H9 (cell line): ENCODE measurements around the gene PSMA6. TPM values are rescaled to one million over a fixed set of nuclear protein-coding genes. Genes with fewer than 3 reads are reported as not detected.

ENCODE experiments used
- DNase-seq: peaks from one replicate; pipeline ENCODE4 v3.0.0-alpha.2; 2017
- H2AFZ ChIP-seq: one replicate; pipeline ENCODE4 v1.6.1; 2013; ENCODE audit warnings: mild to moderate bottlenecking, low read length, control low read depth, moderate library complexity
- H2AK5ac ChIP-seq: 2 replicates; pipeline ENCODE4 v1.6.1; 2013; ENCODE audit warnings: low read length, control low read depth, mixed read lengths; ENCODE audit not compliant: insufficient read length
- H2BK120ac ChIP-seq: one replicate; pipeline ENCODE4 v1.6.1; 2013; ENCODE audit warnings: low read depth, mild to moderate bottlenecking, low read length, control low read depth, inconsistent platforms; ENCODE audit not compliant: poor library complexity, severe bottlenecking
- H2BK12ac ChIP-seq: 2 replicates; pipeline ENCODE4 v1.6.1; 2013; ENCODE audit warnings: low read length, control low read depth, mixed read lengths, low read depth; ENCODE audit not compliant: insufficient read length
- H2BK15ac ChIP-seq: 2 replicates; pipeline ENCODE4 v1.6.1; 2013; ENCODE audit warnings: low read depth, low read length, control low read depth
- H2BK20ac ChIP-seq: one replicate; pipeline ENCODE4 v1.6.1; 2013; ENCODE audit warnings: low read depth, mild to moderate bottlenecking, low read length, control low read depth, inconsistent platforms; ENCODE audit not compliant: poor library complexity, severe bottlenecking
- H2BK5ac ChIP-seq: 2 replicates; pipeline ENCODE4 v1.6.1; 2013; ENCODE audit warnings: low read length, control low read depth, mixed read lengths; ENCODE audit not compliant: insufficient read length
- H3K14ac ChIP-seq: 2 replicates; pipeline ENCODE4 v1.6.1; 2013; ENCODE audit warnings: low read length, control low read depth; ENCODE audit not compliant: insufficient read depth
- H3K18ac ChIP-seq: 2 replicates; pipeline ENCODE4 v1.6.1; 2013; ENCODE audit warnings: low read depth, mild to moderate bottlenecking, mixed read lengths, low read length, control low read depth; ENCODE audit not compliant: insufficient read length
- H3K23ac ChIP-seq: 2 replicates; pipeline ENCODE4 v1.6.1; 2013; ENCODE audit warnings: low read length, control low read depth, mixed read lengths, low read depth; ENCODE audit not compliant: insufficient read length
- H3K23me2 ChIP-seq: 2 replicates; pipeline ENCODE4 v1.6.1; 2013; ENCODE audit warnings: low read depth, mild to moderate bottlenecking, mixed read lengths, low read length, control low read depth; ENCODE audit not compliant: insufficient read length, poor library complexity, severe bottlenecking
- H3K27ac ChIP-seq: 2 replicates; pipeline ENCODE4 v1.5.1; 2013; ENCODE audit warnings: low read length, control low read depth, mixed read lengths, low read depth; ENCODE audit not compliant: insufficient read length
- H3K27me3 ChIP-seq: 2 replicates; pipeline ENCODE4 v1.6.1; 2013; ENCODE audit warnings: low read length, control low read depth, inconsistent platforms; ENCODE audit not compliant: insufficient read depth
- H3K4ac ChIP-seq: 2 replicates; pipeline ENCODE4 v1.6.1; 2013; ENCODE audit warnings: low read depth, mild to moderate bottlenecking, control low read depth, inconsistent platforms, low read length, moderate library complexity
- H3K4me1 ChIP-seq: 2 replicates; pipeline ENCODE4 v1.6.1; 2013; ENCODE audit warnings: low read length, control low read depth, inconsistent platforms; ENCODE audit not compliant: insufficient read depth
- H3K4me2 ChIP-seq: 2 replicates; pipeline ENCODE4 v1.6.1; 2013; ENCODE audit warnings: low read length, control low read depth, mixed read lengths; ENCODE audit not compliant: insufficient read length, insufficient read depth
- H3K56ac ChIP-seq: 2 replicates; pipeline ENCODE4 v1.6.1; 2013; ENCODE audit warnings: low read depth, mild to moderate bottlenecking, mixed read lengths, low read length, control low read depth; ENCODE audit not compliant: insufficient read length
- H3K79me1 ChIP-seq: 2 replicates; pipeline ENCODE4 v1.6.1; 2013; ENCODE audit warnings: low read depth, mild to moderate bottlenecking, moderate library complexity, low read length, control low read depth, inconsistent platforms; ENCODE audit not compliant: insufficient read depth, poor library complexity, severe bottlenecking
- H3K79me2 ChIP-seq: 2 replicates; pipeline ENCODE4 v1.6.1; 2013; ENCODE audit warnings: low read length, control low read depth, inconsistent platforms; ENCODE audit not compliant: insufficient read depth
- H3K9ac ChIP-seq: 2 replicates; pipeline ENCODE4 v1.6.1; 2013; ENCODE audit warnings: low read length, control low read depth, mixed read lengths; ENCODE audit not compliant: insufficient read length; ENCODE audit errors: extremely low read depth
- H3K9me3 ChIP-seq: one replicate; pipeline ENCODE4 v1.6.1; 2013; ENCODE audit warnings: low read depth, low read length, inconsistent platforms; ENCODE audit not compliant: control insufficient read depth
- H3T11ph ChIP-seq: one replicate; pipeline ENCODE4 v1.6.1; 2013; ENCODE audit warnings: mild to moderate bottlenecking, low read length, control low read depth, inconsistent platforms
- H4K20me1 ChIP-seq: one replicate; pipeline ENCODE4 v1.6.1; 2013; ENCODE audit not compliant: control insufficient read depth, insufficient read length, insufficient read depth
- H4K5ac ChIP-seq: 2 replicates; pipeline ENCODE4 v1.6.1; 2013; ENCODE audit warnings: low read depth, mild to moderate bottlenecking, mixed read lengths, low read length, control low read depth; ENCODE audit not compliant: insufficient read length
- H4K8ac ChIP-seq: replicated peaks from 2 replicates; pipeline ENCODE4 v1.6.1; 2013; ENCODE audit warnings: low read length, control low read depth, mixed read lengths, low read depth; ENCODE audit not compliant: insufficient read length
- H4K91ac ChIP-seq: 2 replicates; pipeline ENCODE4 v1.6.1; 2013; ENCODE audit warnings: low read depth, mild to moderate bottlenecking, moderate library complexity, mixed read lengths, low read length, control low read depth; ENCODE audit not compliant: insufficient read length
- H3K27ac Mint-ChIP-seq, 3 experiments: 2 replicates in 2 of 3; 3 replicates in 1 of 3; pipeline ENCODE4 v1.8.0; 2020 to 2021; ENCODE audit warnings: mixed read lengths in 3 of 3, mild to moderate bottlenecking in 1 of 3, moderate library complexity in 1 of 3
- H3K27me3 Mint-ChIP-seq: 2 replicates; pipeline ENCODE4 v1.8.0; 2021; ENCODE audit warnings: low read depth, mild to moderate bottlenecking, moderate library complexity, mixed read lengths
- H3K36me3 Mint-ChIP-seq, 3 experiments: 2 replicates in 2 of 3; 3 replicates in 1 of 3; pipeline ENCODE4 v1.8.0; 2020 to 2021; ENCODE audit warnings: low read depth in 3 of 3, mixed read lengths in 3 of 3; ENCODE audit not compliant: insufficient read depth in 1 of 3
- H3K4me1 Mint-ChIP-seq, 2 experiments: 2 replicates each; pipeline ENCODE4 v1.8.0; 2020; ENCODE audit warnings: mixed read lengths in 2 of 2
- H3K4me3 Mint-ChIP-seq, 2 experiments: 2 replicates in 1 of 2; 3 replicates in 1 of 2; pipeline ENCODE4 v1.8.0; 2020 to 2021; ENCODE audit warnings: mild to moderate bottlenecking in 2 of 2, mixed read lengths in 2 of 2, moderate library complexity in 1 of 2
- H3K9me3 Mint-ChIP-seq, 2 experiments: 2 replicates in 1 of 2; 3 replicates in 1 of 2; pipeline ENCODE4 v1.8.0; 2020; ENCODE audit warnings: mild to moderate bottlenecking in 2 of 2, mixed read lengths in 2 of 2, moderate library complexity in 1 of 2
- CTCF ChIP-seq: fragments of 200-600 bp; sonication (generic); conservative IDR thresholded peaks from 3 replicates; pipeline ENCODE4 v1.8.0; 2021; ENCODE audit warnings: antibody characterized with exemption, mild to moderate bottlenecking
- WGBS: extraction: QIAGEN DNeasy Blood & Tissue Kit; methylation state at CpG from one replicate; pipeline ENCODE4 v1.1.7; 2013; ENCODE audit warnings: missing lambda C conversion rate, low lambda C conversion rate, mixed read lengths; ENCODE audit not compliant: insufficient read length; ENCODE audit errors: extremely low coverage; 5-methylcytosine and 5-hydroxymethylcytosine counted together
- total RNA-seq: library from RNA; stranded (reverse); gene quantifications from 2 replicates; pipeline ENCODE4 v1.2.1, GENCODE V29; 2021

PSMA6 gene
- total RNA-seq, 1 experiment from 2014 or later: 255 TPM

- Histone ChIP-seq H4K91ac (no peak overlapping the region), H3K23ac (no peak overlapping the region), H3K23me2 (no peaks in the 10 kb centered on the region), H4K8ac (no peak overlapping the region), H3K9me3 (no peaks in the 10 kb centered on the region), H3K4ac (no peak overlapping the region), H3K27me3 (no peaks in the 10 kb centered on the region), H2AK5ac (no peak overlapping the region), H3K79me1 (no peaks in the 10 kb centered on the region), H2BK5ac (no peak overlapping the region), H3K79me2 (no peaks in the 10 kb centered on the region), H2AFZ (no peak overlapping the region), H3K27ac (no peak overlapping the region), H3K18ac (no peak overlapping the region), H4K20me1 (no peaks in the 10 kb centered on the region), H3K56ac (no peak overlapping the region), H2BK15ac (no peak overlapping the region), H4K5ac (no peak overlapping the region), H3K4me2 (no peak overlapping the region), H3T11ph (no peak overlapping the region), H2BK20ac (no peak overlapping the region), H3K4me1 (no peaks in the 10 kb centered on the region), H3K9ac (no peak overlapping the region), H2BK12ac (no peak overlapping the region), H3K14ac (no peak overlapping the region), H2BK120ac (no peak overlapping the region)
- H3K27ac Mint-ChIP-seq: no peak overlapping the region
- WGBS: no CpG with 5 or more reads among the region's 1 CpG
- H3K36me3 Mint-ChIP-seq: peaks cover 5 to 16% (median 13%) of the 10 kb centered on the region in 3 experiments
- H3K4me1 Mint-ChIP-seq: no peaks in the 10 kb centered on the region
- H3K9me3 Mint-ChIP-seq: peaks cover 3 to 8% of the 10 kb centered on the region in 2 experiments; a peak in 2 of 5 replicates
- H3K27me3 Mint-ChIP-seq: no peaks in the 10 kb centered on the region
- TF ChIP-seq CTCF: no peak
- H3K4me3 Mint-ChIP-seq: no peak overlapping the region
- no peak for DNase-seq
Observed at GRCh38 chr14:35257809-35258208, 34.4 kb upstream of the PSMA6 start.
